ENCODE data around the gene SPTBN1.

SPTBN1 gene

DNA sequence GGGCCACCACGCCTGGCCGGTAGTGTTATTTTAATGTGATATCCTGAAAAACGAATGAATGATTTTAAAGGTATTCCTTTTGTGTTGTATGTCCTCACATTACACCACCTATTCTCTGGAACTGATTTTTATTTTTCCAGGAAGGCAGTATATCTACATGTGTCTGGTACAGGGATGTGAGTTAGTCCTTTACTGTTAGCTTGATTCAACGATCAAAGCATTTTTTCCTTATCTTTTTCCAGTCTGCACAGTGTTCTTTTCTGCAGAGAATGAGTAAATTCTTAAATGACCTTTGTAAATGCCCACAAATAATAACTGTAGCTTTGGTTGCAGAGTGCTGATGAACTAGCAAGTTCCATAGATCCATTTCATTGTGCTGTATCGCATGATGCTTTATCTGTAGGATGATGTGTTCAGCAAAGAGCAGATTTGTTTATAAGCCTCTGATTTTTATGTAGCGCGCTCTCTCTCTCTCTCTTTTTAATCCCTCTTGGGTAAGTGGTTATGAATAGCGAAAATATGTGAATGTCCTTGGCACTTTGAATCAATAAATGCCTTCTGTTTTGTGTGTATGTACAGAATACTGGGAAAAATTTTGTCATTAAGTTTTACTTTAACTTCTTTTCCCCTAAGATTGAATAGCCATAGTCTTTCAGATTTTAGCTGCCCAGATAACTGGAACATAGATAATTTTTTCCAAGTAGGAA lies 184.9 kb downstream of the SPTBN1 start:
- no peak overlapping the region for H3K27ac ChIP-seq
- peaks cover 0 to 17% (median 9%) of the 10 kb centered on the region in 4 donors for H3K4me1 ChIP-seq
- no peak for DNase-seq

DNA sequence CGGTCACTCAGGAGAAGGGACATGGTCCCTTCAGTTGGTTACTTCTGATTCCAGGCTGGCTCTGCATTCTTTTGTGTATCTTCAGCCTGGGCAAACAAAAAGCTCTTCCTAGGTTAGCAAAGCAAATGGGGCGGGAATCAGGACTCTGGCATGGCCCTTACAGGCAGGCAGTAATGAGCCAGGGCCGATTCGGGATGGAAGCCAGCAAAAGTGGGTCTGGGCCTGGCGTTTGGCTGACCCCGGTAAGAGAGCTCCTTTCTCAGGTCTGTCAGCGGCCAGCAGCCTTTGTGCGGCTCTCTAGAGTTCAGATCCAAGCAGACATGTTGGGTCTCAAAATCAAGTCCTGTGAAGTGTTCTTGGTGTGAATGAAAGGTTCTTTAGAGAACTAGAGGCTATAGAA lies 185.9 kb downstream of the SPTBN1 start:
- Histone ChIP-seq H3K36me3 (peaks cover 61 to 92% (median 86%) of the 10 kb centered on the region in 3 donors), H3K27ac (no peak overlapping the region), H3K27me3 (no peaks in the 10 kb centered on the region), H3K9me3 (no peaks in the 10 kb centered on the region), H3K4me1 (peaks cover 0 to 7% (median under 1%) of the 10 kb centered on the region in 4 donors), H3K4me3 (no peak overlapping the region)
- DNase-seq, result no peak
- TF ChIP-seq, protein P1, sequence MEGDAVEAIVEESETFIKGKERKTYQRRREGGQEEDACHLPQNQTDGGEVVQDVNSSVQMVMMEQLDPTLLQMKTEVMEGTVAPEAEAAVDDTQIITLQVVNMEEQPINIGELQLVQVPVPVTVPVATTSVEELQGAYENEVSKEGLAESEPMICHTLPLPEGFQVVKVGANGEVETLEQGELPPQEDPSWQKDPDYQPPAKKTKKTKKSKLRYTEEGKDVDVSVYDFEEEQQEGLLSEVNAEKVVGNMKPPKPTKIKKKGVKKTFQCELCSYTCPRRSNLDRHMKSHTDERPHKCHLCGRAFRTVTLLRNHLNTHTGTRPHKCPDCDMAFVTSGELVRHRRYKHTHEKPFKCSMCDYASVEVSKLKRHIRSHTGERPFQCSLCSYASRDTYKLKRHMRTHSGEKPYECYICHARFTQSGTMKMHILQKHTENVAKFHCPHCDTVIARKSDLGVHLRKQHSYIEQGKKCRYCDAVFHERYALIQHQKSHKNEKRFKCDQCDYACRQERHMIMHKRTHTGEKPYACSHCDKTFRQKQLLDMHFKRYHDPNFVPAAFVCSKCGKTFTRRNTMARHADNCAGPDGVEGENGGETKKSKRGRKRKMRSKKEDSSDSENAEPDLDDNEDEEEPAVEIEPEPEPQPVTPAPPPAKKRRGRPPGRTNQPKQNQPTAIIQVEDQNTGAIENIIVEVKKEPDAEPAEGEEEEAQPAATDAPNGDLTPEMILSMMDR (IDR thresholded peaks at IDR 0.05), result no peak
- intact Hi-C loops (cut with DNase I; ENCODE audit: low total_unique reads), result no loop called here

More for the DNA sequence above, 184.9 kb downstream of the SPTBN1 start:
- Histone ChIP-seq H3K4me3 (no peak overlapping the region), H3K27me3 (no peaks in the 10 kb centered on the region), H3K36me3 (peaks cover 51 to 82% (median 76%) of the 10 kb centered on the region in 3 donors), H3K9me3 (no peaks in the 10 kb centered on the region)
- TF ChIP-seq, protein P1 (IDR thresholded peaks at IDR 0.05), result no peak
- intact Hi-C loops (cut with DNase I; ENCODE audit: low total_unique reads), result no loop called here

DNA sequence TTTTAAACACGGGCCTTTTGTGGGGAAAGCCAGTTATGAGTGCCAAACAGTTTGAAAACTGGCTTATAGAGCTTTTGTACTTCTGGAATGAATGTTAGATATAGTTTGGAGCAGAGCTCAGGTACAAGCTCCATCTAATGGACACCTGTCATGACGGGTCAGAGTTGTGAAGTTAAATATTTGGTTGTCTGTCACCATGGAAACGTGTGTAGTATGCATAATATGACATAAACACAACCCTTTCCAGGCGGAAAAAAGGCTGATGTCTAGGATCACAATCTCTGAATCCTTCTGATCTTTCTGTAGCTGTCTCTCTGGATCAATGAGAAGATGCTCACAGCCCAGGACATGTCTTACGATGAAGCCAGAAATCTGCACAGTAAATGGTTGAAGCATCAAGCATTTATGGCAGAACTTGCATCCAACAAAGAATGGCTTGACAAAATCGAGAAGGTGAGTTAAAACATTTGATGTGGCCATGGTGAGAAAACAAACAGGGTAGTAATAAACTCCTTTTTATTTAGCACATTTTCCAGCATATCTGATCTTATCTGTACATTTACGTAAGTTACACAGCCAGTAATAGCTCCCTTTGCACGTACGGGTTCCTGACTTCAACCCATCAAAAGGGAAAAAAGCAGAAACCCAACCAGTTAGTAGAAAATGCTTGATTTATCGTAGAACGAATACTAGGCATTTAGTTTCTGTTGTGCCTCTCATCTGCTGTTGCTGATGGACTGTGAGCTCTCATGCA lies 186.7 kb downstream of the SPTBN1 start:
- Histone ChIP-seq H3K36me3 (peaks cover 64 to 97% (median 91%) of the 10 kb centered on the region in 3 donors), H3K27ac (no peak overlapping the region), H3K9me3 (no peaks in the 10 kb centered on the region), H3K4me1 (peaks cover 0 to 6% (median 0%) of the 10 kb centered on the region in 4 donors), H3K27me3 (no peaks in the 10 kb centered on the region), H3K4me3 (no peak overlapping the region)
- TF ChIP-seq, protein P1 (IDR thresholded peaks at IDR 0.05), result no peak
- intact Hi-C loops (cut with DNase I; ENCODE audit: low total_unique reads), result no loop called here
- DNase-seq, result no peak

DNA sequence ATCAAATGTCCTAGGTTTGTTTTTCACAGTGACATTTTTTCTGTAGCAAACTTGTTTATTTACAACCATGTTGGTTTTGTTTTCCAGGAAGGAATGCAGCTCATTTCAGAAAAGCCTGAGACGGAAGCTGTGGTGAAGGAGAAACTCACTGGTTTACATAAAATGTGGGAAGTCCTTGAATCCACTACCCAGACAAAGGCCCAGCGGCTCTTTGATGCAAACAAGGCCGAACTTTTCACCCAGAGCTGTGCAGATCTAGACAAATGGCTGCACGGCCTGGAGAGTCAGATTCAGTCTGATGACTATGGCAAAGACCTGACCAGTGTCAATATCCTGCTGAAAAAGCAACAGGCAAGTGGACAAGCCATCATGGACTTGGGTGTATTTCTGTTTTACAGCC lies 188.1 kb downstream of the SPTBN1 start:
- TF ChIP-seq, protein P1 (IDR thresholded peaks at IDR 0.05), result no peak
- DNase-seq, result no peak
- Histone ChIP-seq H3K4me1 (peaks cover 0 to 2% (median 0%) of the 10 kb centered on the region in 4 donors), H3K4me3 (no peak overlapping the region), H3K9me3 (no peaks in the 10 kb centered on the region), H3K36me3 (peaks cover 65 to 97% (median 91%) of the 10 kb centered on the region in 3 donors), H3K27me3 (no peaks in the 10 kb centered on the region), H3K27ac (no peak overlapping the region)
- intact Hi-C loops (cut with DNase I; ENCODE audit: low total_unique reads), result no loop called here

DNA sequence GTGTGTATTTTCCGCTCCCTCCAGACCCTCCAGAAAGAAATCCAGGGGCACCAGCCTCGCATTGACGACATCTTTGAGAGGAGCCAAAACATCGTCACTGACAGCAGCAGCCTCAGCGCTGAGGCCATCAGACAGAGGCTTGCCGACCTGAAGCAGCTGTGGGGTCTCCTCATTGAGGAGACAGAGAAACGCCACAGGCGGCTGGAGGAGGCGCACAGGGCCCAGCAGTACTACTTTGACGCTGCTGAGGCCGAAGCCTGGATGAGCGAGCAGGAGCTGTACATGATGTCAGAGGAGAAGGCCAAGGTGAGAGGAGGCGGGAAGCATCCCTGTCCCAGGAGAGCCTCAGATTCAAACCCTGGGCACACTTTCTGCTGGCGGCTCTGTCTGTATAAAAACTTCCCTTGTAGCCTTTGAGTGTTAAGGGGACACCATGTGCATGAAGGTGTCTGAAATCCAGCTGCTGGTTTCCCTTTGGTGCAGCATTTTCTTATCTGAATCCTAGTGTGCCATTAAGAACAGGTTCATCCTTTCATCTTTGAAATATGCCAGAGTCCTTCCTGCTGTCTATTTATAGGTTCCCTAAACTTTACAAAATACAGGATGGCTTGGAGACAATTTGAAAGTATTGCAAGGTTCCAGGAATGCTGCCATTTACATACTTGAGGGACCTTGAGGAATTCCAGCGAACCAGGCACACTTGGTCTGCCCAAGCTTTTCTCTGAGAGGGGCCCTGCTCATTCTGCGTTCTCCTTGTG lies 190.2 kb downstream of the SPTBN1 start:
- peaks cover 86 to 97% (median 97%) of the 10 kb centered on the region in 3 donors for H3K36me3 ChIP-seq
- H3K4me3 ChIP-seq, result no peak overlapping the region
- DNase-seq, result no peak
- no peaks in the 10 kb centered on the region for H3K4me1 ChIP-seq
- H3K27me3 ChIP-seq, result no peaks in the 10 kb centered on the region
- no peaks in the 10 kb centered on the region for H3K9me3 ChIP-seq
- intact Hi-C loops (cut with DNase I; ENCODE audit: low total_unique reads), result no loop called here
- TF ChIP-seq, protein P1 (IDR thresholded peaks at IDR 0.05), result no peak
- H3K27ac ChIP-seq, result no peak overlapping the region

Measured in tibial artery (tissue), 4 donors.